Keratinocyte (primary cell): Measurements from ENCODE around the gene IDI1.

ENCODE experiments used
- EZH2 ChIP-seq: IDR thresholded peaks from one replicate; pipeline ENCODE4 v1.6.1; 2012; ENCODE audit warnings: inconsistent platforms, mild to moderate bottlenecking, low read length, moderate library complexity
- TF ChIP-seq, protein P1 (sequence below), 3 experiments: IDR thresholded peaks in 1 of 3; conservative IDR thresholded peaks in 1 of 3; optimal IDR thresholded peaks in 1 of 3; 2 replicates in 2 of 3; 3 replicates in 1 of 3; pipeline versions ENCODE3 to v1.5.1; 2011; ENCODE audit warnings: low read length in 3 of 3, mild to moderate bottlenecking in 3 of 3, moderate library complexity in 2 of 3, control low read depth in 1 of 3, inconsistent platforms in 1 of 3; ENCODE audit not compliant: insufficient read depth in 2 of 3; ENCODE audit errors: extremely low read depth in 1 of 3

- TF ChIP-seq, protein P1, sequence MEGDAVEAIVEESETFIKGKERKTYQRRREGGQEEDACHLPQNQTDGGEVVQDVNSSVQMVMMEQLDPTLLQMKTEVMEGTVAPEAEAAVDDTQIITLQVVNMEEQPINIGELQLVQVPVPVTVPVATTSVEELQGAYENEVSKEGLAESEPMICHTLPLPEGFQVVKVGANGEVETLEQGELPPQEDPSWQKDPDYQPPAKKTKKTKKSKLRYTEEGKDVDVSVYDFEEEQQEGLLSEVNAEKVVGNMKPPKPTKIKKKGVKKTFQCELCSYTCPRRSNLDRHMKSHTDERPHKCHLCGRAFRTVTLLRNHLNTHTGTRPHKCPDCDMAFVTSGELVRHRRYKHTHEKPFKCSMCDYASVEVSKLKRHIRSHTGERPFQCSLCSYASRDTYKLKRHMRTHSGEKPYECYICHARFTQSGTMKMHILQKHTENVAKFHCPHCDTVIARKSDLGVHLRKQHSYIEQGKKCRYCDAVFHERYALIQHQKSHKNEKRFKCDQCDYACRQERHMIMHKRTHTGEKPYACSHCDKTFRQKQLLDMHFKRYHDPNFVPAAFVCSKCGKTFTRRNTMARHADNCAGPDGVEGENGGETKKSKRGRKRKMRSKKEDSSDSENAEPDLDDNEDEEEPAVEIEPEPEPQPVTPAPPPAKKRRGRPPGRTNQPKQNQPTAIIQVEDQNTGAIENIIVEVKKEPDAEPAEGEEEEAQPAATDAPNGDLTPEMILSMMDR (optimal IDR thresholded peaks at IDR 0.05 in 1 of 3, IDR thresholded peaks at IDR 0.05 in 1 of 3, conservative IDR thresholded peaks at IDR 0.05 in 1 of 3; ENCODE audit: extremely low read depth in 1 of 3, insufficient read depth in 2 of 3, low read length in 3 of 3): no peak
- TF ChIP-seq EZH2: no peak
Observed at GRCh38 chr10:1035201-1035600, 13.7 kb downstream of the IDI1 start.
